Muscle of leg (tissue), 9 donors: ENCODE results near the gene PAGE3. TPM values are rescaled to one million over a fixed set of nuclear protein-coding genes. Genes with fewer than 3 reads are reported as not detected.

Source experiments
- polyA plus RNA-seq, 8 donors: library from polyadenylated mRNA; unstranded; fragments of 120-200 nt; gene quantifications; one replicate each; pipeline versions ENCODE4 v1.2.1 to v1.2.3, GENCODE V29; 2013; ENCODE audit warnings: inconsistent platforms in 1 of 8, low replicate concordance in 1 of 8; ENCODE audit not compliant: insufficient read length in 8 of 8, insufficient read depth in 1 of 8
- total RNA-seq: library from RNA; stranded (reverse); fragments of 120-200 nt; gene quantifications from one replicate; pipeline ENCODE4 v1.2.4, GENCODE V29; 2013

Gene PAGE3
- total and polyA plus RNA-seq, 9 donors: not detected

Other genes with a start within 250 kb of the PAGE3 start
- gene ALAS2, start 233.9 kb downstream of the PAGE3 start, total RNA-seq: 29.3 TPM
- gene ALAS2, start 233.9 kb downstream of the PAGE3 start, polyA plus RNA-seq: 10 to 100 TPM; 17.6 to 64.6 (median 46.1) TPM
- gene PAGE2B, start 189.9 kb downstream of the PAGE3 start, total RNA-seq: not detected
- under 1 TPM in 3 of 8 donors, not detected in 5; 0.26 to 0.28 (median 0.27) TPM for gene PAGE2B, start 189.9 kb downstream of the PAGE3 start, polyA plus RNA-seq
- not detected for gene PAGE2, start 175.9 kb downstream of the PAGE3 start, total RNA-seq
- gene PAGE2, start 175.9 kb downstream of the PAGE3 start, polyA plus RNA-seq: not detected
- not detected for gene PAGE5, start 44.6 kb downstream of the PAGE3 start, total RNA-seq
- not detected for gene PAGE5, start 44.6 kb downstream of the PAGE3 start, polyA plus RNA-seq
- gene MAGEH1, start 187.2 kb upstream of the PAGE3 start, total RNA-seq: 63.6 TPM
- gene MAGEH1, start 187.2 kb upstream of the PAGE3 start, polyA plus RNA-seq: 10 to 100 TPM; 42.5 to 61.3 (median 46.1) TPM
- gene USP51, start 224.9 kb upstream of the PAGE3 start, total RNA-seq: 4.1 TPM
- gene USP51, start 224.9 kb upstream of the PAGE3 start, polyA plus RNA-seq: 1 to 10 TPM; 3.3 to 3.8 (median 3.5) TPM